Progenitor cell of endocrine pancreas (in vitro differentiated cells): Measurements from ENCODE around the gene DNASE1L3. TPM values are rescaled to one million over a fixed set of nuclear protein-coding genes. Genes with fewer than 3 reads are reported as not detected.

Source experiments
- DNase-seq: peaks from one replicate; pipeline ENCODE4 v3.0.0; 2021; ENCODE audit warnings: low spot score; ENCODE audit not compliant: unreplicated experiment
- H3K27ac Mint-ChIP-seq: 2 replicates; pipeline ENCODE4 v1.8.0; 2021; ENCODE audit warnings: mild to moderate bottlenecking, moderate library complexity, mixed read lengths
- H3K27me3 Mint-ChIP-seq: 2 replicates; pipeline ENCODE4 v1.8.0; 2021; ENCODE audit warnings: mixed read lengths
- H3K36me3 Mint-ChIP-seq: 2 replicates; pipeline ENCODE4 v1.8.0; 2022; ENCODE audit warnings: mixed read lengths; ENCODE audit not compliant: insufficient read depth
- H3K4me1 Mint-ChIP-seq: 2 replicates; pipeline ENCODE4 v1.8.0; 2021; ENCODE audit warnings: low read depth, mixed read lengths
- H3K4me3 Mint-ChIP-seq: 2 replicates; pipeline ENCODE4 v1.8.0; 2021; ENCODE audit warnings: low read depth, mild to moderate bottlenecking, moderate library complexity, mixed read lengths
- H3K9me3 Mint-ChIP-seq: 2 replicates; pipeline ENCODE4 v1.8.0; 2021; ENCODE audit warnings: low read depth, mixed read lengths
- CTCF ChIP-seq: fragments of 200-600 bp; sonication (generic); IDR thresholded peaks from one replicate; pipeline ENCODE4 v1.5.0; 2021; ENCODE audit warnings: antibody characterized with exemption, mild to moderate bottlenecking; ENCODE audit not compliant: unreplicated experiment
- total RNA-seq: library from RNA; stranded (reverse); gene quantifications from 2 replicates; pipeline ENCODE4 v1.2.1, GENCODE V29; 2021

The DNASE1L3 gene
- total RNA-seq, 1 donor from 2014 or later: not detected

- H3K36me3 Mint-ChIP-seq: peaks cover 33% of the 10 kb centered on the region
- H3K4me3 Mint-ChIP-seq: no peak overlapping the region
- peaks cover under 1% of the 10 kb centered on the region for H3K4me1 Mint-ChIP-seq
- no peak for TF ChIP-seq CTCF
- no peaks in the 10 kb centered on the region for H3K9me3 Mint-ChIP-seq
- no peak overlapping the region for H3K27ac Mint-ChIP-seq
- no peak for DNase-seq
- no peaks in the 10 kb centered on the region for H3K27me3 Mint-ChIP-seq
Measured at GRCh38 chr3:58150130-58150809, 60.5 kb downstream of the DNASE1L3 start.

GRCh38 chr3:58148049-58148448 lies 62.7 kb downstream of the DNASE1L3 start:
- H3K36me3 Mint-ChIP-seq: peaks cover 30% of the 10 kb centered on the region
- no peak overlapping the region for H3K27ac Mint-ChIP-seq
- H3K4me1 Mint-ChIP-seq: peaks cover 13% of the 10 kb centered on the region
- no peak for TF ChIP-seq CTCF
- H3K27me3 Mint-ChIP-seq: no peaks in the 10 kb centered on the region
- H3K9me3 Mint-ChIP-seq: no peaks in the 10 kb centered on the region
- DNase-seq: no peak
- no peak overlapping the region for H3K4me3 Mint-ChIP-seq

- H3K27ac Mint-ChIP-seq: no peak overlapping the region
- H3K36me3 Mint-ChIP-seq: peaks cover 30% of the 10 kb centered on the region
- TF ChIP-seq CTCF: no peak
- no peaks in the 10 kb centered on the region for H3K9me3 Mint-ChIP-seq
- H3K4me3 Mint-ChIP-seq: no peak overlapping the region
- H3K4me1 Mint-ChIP-seq: peaks cover 13% of the 10 kb centered on the region
- no peaks in the 10 kb centered on the region for H3K27me3 Mint-ChIP-seq
- DNase-seq: no peak
Measured at GRCh38 chr3:58144478-58145325, 66.1 kb downstream of the DNASE1L3 start.

GRCh38 chr3:58143417-58144055 lies 67.2 kb downstream of the DNASE1L3 start:
- no peak for TF ChIP-seq CTCF
- no peak overlapping the region for H3K4me3 Mint-ChIP-seq
- H3K4me1 Mint-ChIP-seq: peaks cover 13% of the 10 kb centered on the region
- H3K27me3 Mint-ChIP-seq: no peaks in the 10 kb centered on the region
- no peaks in the 10 kb centered on the region for H3K9me3 Mint-ChIP-seq
- peaks cover 22% of the 10 kb centered on the region for H3K36me3 Mint-ChIP-seq
- no peak for DNase-seq
- H3K27ac Mint-ChIP-seq: peak overlapping the region; percentile 15

Other genes starting within 250 kb of the DNASE1L3 start
- 103 and 112 TPM in 2 replicates for gene FLNB, start 202.6 kb downstream of the DNASE1L3 start, total RNA-seq
- gene ABHD6, start 26.8 kb upstream of the DNASE1L3 start, total RNA-seq: 5.9 and 6.1 TPM in 2 replicates
- 22.9 and 26.0 TPM in 2 replicates for gene RPP14, start 95.3 kb upstream of the DNASE1L3 start, total RNA-seq
- gene HTD2, start 95.5 kb upstream of the DNASE1L3 start, total RNA-seq: 10.2 and 10.7 TPM in 2 replicates
- gene PXK, start 121.9 kb upstream of the DNASE1L3 start, total RNA-seq: 11.7 and 12.5 TPM in 2 replicates
- 73.4 and 76.4 TPM in 2 replicates for gene PDHB, start 222.9 kb upstream of the DNASE1L3 start, total RNA-seq